ENCODE results near the gene BTBD2. TPM values are rescaled to one million over a fixed set of nuclear protein-coding genes. Genes with fewer than 3 reads are reported as not detected.
A peak's percentile ranks its signal among the peaks of the same experiment; 100 is the strongest.

Gene BTBD2
- total and polyA plus RNA-seq, 2 of the 8 experiments (the other 6 are each of a cell fraction or from before 2014, with no cell fraction given), result 91.7 to 92.3 TPM

DNA sequence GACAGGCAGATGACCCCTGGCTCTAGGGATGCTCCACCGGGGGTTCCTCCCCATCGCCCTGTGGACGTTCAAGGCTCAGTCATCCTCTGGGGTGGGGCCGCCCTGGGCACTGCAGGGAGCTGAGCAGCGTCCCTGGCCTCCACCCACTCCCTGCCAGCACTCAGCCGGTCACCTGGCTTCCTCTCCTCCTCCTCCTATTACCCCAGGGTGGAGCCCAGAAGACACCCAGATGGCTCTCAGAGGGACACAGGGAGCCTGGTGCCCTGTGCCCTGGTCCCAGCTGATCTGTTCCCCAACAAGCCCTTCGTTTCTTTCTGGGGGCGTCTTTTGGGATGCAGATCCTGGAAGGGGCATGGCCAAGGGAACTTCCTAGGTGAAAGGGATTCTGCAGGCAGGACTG lies 39.2 kb upstream of the BTBD2 start:
- Histone ChIP-seq H3K36me3 (ENCODE audit: control insufficient read depth in 2 of 4, insufficient read depth in 4 of 4, low read length in 3 of 4) (no peaks in the 10 kb centered on the region), H3K9ac (replicated peaks in 1 of 4; ENCODE audit: extremely low read depth in 1 of 4, low read depth in 3 of 4, low read length in 3 of 4) (no peak overlapping the region), H3K23ac (ENCODE audit: insufficient read length) (no peak overlapping the region), H3K27ac (ENCODE audit: low read depth, low read length) (no peak overlapping the region), H2AK5ac (ENCODE audit: low read depth, low read length) (no peak overlapping the region), H3K18ac (ENCODE audit: extremely low read depth, low read length) (no peak overlapping the region; the same call in 1 of the 2 replicates), H3K79me2 (ENCODE audit: control insufficient read depth in 1 of 2, insufficient read depth in 2 of 2, low read length in 2 of 2) (peaks cover 4 to 9% of the 10 kb centered on the region in 2 experiments; a peak in 2 of 4 replicates), H3K4me2 (ENCODE audit: insufficient read depth in 1 of 2, low read depth in 2 of 2, low read length in 2 of 2) (no peak overlapping the region), H3K79me1 (ENCODE audit: low read depth, low read length) (peaks cover 2% of the 10 kb centered on the region), H4K8ac (ENCODE audit: extremely low read depth, insufficient read depth, low read length) (peak overlapping the region; percentile 16; the same call in 1 of the 2 replicates), H3K23me2 (ENCODE audit: low read depth, low read length) (peaks cover 4% of the 10 kb centered on the region; the same call in 1 of the 2 replicates), H3K4me1 (replicated peaks in 1 of 4; ENCODE audit: control insufficient read depth in 3 of 4, insufficient read depth in 4 of 4, low read length in 3 of 4) (peaks cover 0 to 23% (median 13%) of the 10 kb centered on the region in 4 experiments; a peak in 5 of 7 replicates), H2BK12ac (ENCODE audit: low read depth, low read length) (no peak overlapping the region), H3K9me3 (ENCODE audit: insufficient read depth in 2 of 2, low read depth in 1 of 2, low read length in 1 of 2) (no peaks in the 10 kb centered on the region), H3K4me3 (ENCODE audit: extremely low read depth in 1 of 4, insufficient read depth in 2 of 4, low read depth in 3 of 4, low read length in 4 of 4) (no peak overlapping the region), H4K20me1 (replicated peaks in 1 of 2; ENCODE audit: control insufficient read depth in 1 of 2, insufficient read depth in 2 of 2, low read length in 2 of 2) (peaks cover 2 to 5% of the 10 kb centered on the region in 2 experiments), H2AFZ (ENCODE audit: low read length) (no peak overlapping the region), H2BK120ac (replicated peaks; ENCODE audit: low read depth, low read length) (no peak overlapping the region), H2BK5ac (ENCODE audit: low read depth, low read length) (no peak overlapping the region), H4K5ac (ENCODE audit: insufficient read length, low read depth, low read length) (no peak overlapping the region), H2BK15ac (ENCODE audit: low read length) (0 out of 2 replicates have a peak overlapping the region, but pooled peaks have one; percentile 72), H3K4ac (replicated peaks; ENCODE audit: insufficient read length, low read depth, low read length) (no peak overlapping the region), H4K91ac (replicated peaks; ENCODE audit: insufficient read length, low read length) (no peak overlapping the region), H3K56ac (replicated peaks; ENCODE audit: insufficient read length, low read depth, low read length) (no peak overlapping the region), H3K14ac (ENCODE audit: insufficient read length) (no peak overlapping the region), H3K27me3 (replicated peaks in 1 of 4; ENCODE audit: control insufficient read depth in 3 of 4, extremely low read depth in 1 of 4, insufficient read depth in 3 of 4, low read length in 3 of 4) (no peaks in the 10 kb centered on the region), H2BK20ac (ENCODE audit: low read length) (no peak overlapping the region)
- ChIA-PET CTCF (ENCODE audit: partially characterized antibody) (interaction anchor here (0.7 to 1.2 kb wide), 5 partner anchors 13 to 124 kb away, joined by 3 to 7 read pairs (median 4); no protein-coding TSS in a partner anchor), POLR2A (ENCODE audit: partially characterized antibody) (interaction anchor here (0.6 to 22.2 kb wide), 2 partner anchors 23 to 55 kb away, joined by 3 to 524 read pairs; no protein-coding TSS in a partner anchor)
- DNase-seq (ENCODE audit: low read depth in 1 of 2, low spot score in 2 of 2) (no peak), FAIRE-seq (no peak)
- WGBS, 2 experiments (ENCODE audit: extremely low coverage in 1 of 2, insufficient coverage in 1 of 2, insufficient read length in 1 of 2, insufficient replicate concordance in 2 of 2, low coverage in 1 of 2, low lambda C conversion rate in 2 of 2, missing lambda C conversion rate in 1 of 2), result 90% methylated on average over 8 of the region's 8 CpGs; no CpG with 5 or more reads in 1 of the 2 experiments
- TF ChIP-seq EGR1 (IDR thresholded peaks at IDR 0.05; ENCODE audit: borderline replicate concordance, low read depth, low read length) (no peak), TAF7 (optimal IDR thresholded peaks at IDR 0.05; ENCODE audit: borderline replicate concordance, low read depth, low read length) (no peak), GTF2F1 (IDR thresholded peaks at IDR 0.05; ENCODE audit: borderline replicate concordance, low read depth, low read length) (no peak), CTBP2 (IDR thresholded peaks at IDR 0.05; ENCODE audit: borderline replicate concordance, insufficient read depth, insufficient read length, low read length) (no peak), EP300 (IDR thresholded peaks at IDR 0.05; ENCODE audit: borderline replicate concordance in 1 of 2, low read depth in 2 of 2, low read length in 2 of 2) (no peak), SP2 (IDR thresholded peaks at IDR 0.05; ENCODE audit: low read length) (no peak), KDM4A (IDR thresholded peaks at IDR 0.05; ENCODE audit: low read depth, low read length, severe bottlenecking) (no peak), RXRA (IDR thresholded peaks at IDR 0.05; ENCODE audit: insufficient read depth, low read depth, low read length) (no peak), KDM5A (IDR thresholded peaks at IDR 0.05; ENCODE audit: low read length) (no peak), KDM1A (IDR thresholded peaks at IDR 0.05; ENCODE audit: borderline replicate concordance, low read length) (no peak)
- TF ChIP-seq, protein P1, sequence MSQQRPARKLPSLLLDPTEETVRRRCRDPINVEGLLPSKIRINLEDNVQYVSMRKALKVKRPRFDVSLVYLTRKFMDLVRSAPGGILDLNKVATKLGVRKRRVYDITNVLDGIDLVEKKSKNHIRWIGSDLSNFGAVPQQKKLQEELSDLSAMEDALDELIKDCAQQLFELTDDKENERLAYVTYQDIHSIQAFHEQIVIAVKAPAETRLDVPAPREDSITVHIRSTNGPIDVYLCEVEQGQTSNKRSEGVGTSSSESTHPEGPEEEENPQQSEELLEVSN (IDR thresholded peaks at IDR 0.05), result no peak
